Uterus (tissue), 4 donors: Measurements from ENCODE around the gene VWA1. TPM values are rescaled to one million over a fixed set of nuclear protein-coding genes. Genes with fewer than 3 reads are reported as not detected.
A peak's percentile ranks its signal among the peaks of the same experiment; 100 is the strongest.

Source experiments
- DNase-seq, 2 donors: peaks; one replicate each; pipeline ENCODE4 v3.0.0-alpha.2; 2019 to 2020
- H3K27ac ChIP-seq, 2 donors: fragments of 200-600 bp; sonication (generic); 1 replicate in 1 of 2; 2 replicates in 1 of 2; pipeline ENCODE4 v1.5.1; 2016 to 2018
- H3K27me3 ChIP-seq, 2 donors: fragments of 200-600 bp; sonication (generic); one replicate each; pipeline ENCODE4 v1.5.1; 2018 to 2019; ENCODE audit warnings: control low read depth in 1 of 2
- H3K36me3 ChIP-seq, 2 donors: fragments of 200-600 bp; sonication (generic); one replicate each; pipeline ENCODE4 v1.5.1; 2019; ENCODE audit warnings: control low read depth in 1 of 2
- H3K4me1 ChIP-seq, 2 donors: fragments of 200-600 bp; sonication (generic); one replicate each; pipeline ENCODE4 v1.5.1; 2018 to 2019; ENCODE audit warnings: control low read depth in 1 of 2
- H3K4me3 ChIP-seq, 2 donors: fragments of 200-600 bp; sonication (generic); 1 replicate in 1 of 2; 2 replicates in 1 of 2; pipeline ENCODE4 v1.5.1; 2018 to 2019; ENCODE audit warnings: mild to moderate bottlenecking in 1 of 2
- H3K9me3 ChIP-seq, 2 donors: fragments of 200-600 bp; sonication (generic); one replicate each; pipeline ENCODE4 v1.5.1; 2019; ENCODE audit warnings: control low read depth in 1 of 2
- CTCF ChIP-seq, 4 experiments: fragments of 200-600 bp in 2 of 4; fragments of 450-650 bp in 2 of 4; sonication (generic) in 2 of 4; IDR thresholded peaks; one replicate each; pipeline ENCODE4 v1.5.1; 2016 to 2019; ENCODE audit warnings: antibody characterized with exemption in 4 of 4, mild to moderate bottlenecking in 2 of 4, moderate library complexity in 1 of 4
- POLR2A ChIP-seq, 2 donors: fragments of 450-650 bp; IDR thresholded peaks; one replicate each; pipeline ENCODE4 v1.6.1; 2016; ENCODE audit warnings: antibody characterized with exemption in 2 of 2, mild to moderate bottlenecking in 1 of 2, moderate library complexity in 1 of 2
- intact Hi-C: fragments of 100-400 bp; cut with DNase I; formaldehyde crosslinking; loops from one replicate; pipeline ENCODE4 v1.15.1; 2023; ENCODE audit warnings: low total_unique reads
- total RNA-seq, 4 donors: library from RNA; depleted of rRNA in 3 of 4; stranded (reverse); fragments of >200 nt in 3 of 4; gene quantifications; one replicate each; pipeline versions ENCODE4 v1.1.0 to v1.2.4, GENCODE V29; 2014 to 2023
- donor health status: DM: yes; HTN: yes; CAD: no.

The VWA1 gene
- total RNA-seq, 4 donors from 2014 or later = 15.6 to 67.1 (median 47.1) TPM

DNA sequence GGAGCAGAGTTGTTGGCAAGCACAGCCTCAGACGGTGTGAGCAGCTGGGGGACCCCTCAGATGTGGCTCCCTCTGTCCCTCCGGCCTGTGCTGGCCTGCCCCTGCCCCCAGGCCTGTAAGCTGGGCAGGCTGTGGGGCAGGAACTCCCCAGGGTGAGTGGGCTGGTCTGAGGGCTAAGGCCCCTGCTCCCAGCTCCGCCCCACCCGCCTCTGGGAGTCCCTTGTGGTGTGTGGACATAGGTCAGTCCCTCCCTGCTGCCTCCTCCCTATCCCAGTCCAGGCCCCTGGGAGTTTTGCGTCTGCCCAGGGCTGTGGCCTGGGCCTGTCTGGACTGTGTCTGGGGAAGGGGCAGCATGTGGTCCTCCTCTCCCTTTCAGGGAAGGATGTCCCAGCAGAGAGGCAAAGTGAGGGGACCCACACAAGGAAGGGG, 3.6 kb upstream of the VWA1 start:
- Histone ChIP-seq H3K4me1 (peaks cover 9 to 58% of the 10 kb centered on the region in 2 donors), H3K27ac (peak overlapping the region; percentile 95 to 98), H3K36me3 (no peaks in the 10 kb centered on the region), H3K9me3 (no peaks in the 10 kb centered on the region), H3K4me3 (no peak overlapping the region), H3K27me3 (no peaks in the 10 kb centered on the region)
- DNase-seq = peak; percentile 60 to 63
- intact Hi-C loops = no loop called here
- TF ChIP-seq CTCF (IDR thresholded peaks at IDR 0.05) = no peak
- TF ChIP-seq POLR2A (IDR thresholded peaks at IDR 0.05) = peak in 1 of 2 donors; percentile 18

DNA sequence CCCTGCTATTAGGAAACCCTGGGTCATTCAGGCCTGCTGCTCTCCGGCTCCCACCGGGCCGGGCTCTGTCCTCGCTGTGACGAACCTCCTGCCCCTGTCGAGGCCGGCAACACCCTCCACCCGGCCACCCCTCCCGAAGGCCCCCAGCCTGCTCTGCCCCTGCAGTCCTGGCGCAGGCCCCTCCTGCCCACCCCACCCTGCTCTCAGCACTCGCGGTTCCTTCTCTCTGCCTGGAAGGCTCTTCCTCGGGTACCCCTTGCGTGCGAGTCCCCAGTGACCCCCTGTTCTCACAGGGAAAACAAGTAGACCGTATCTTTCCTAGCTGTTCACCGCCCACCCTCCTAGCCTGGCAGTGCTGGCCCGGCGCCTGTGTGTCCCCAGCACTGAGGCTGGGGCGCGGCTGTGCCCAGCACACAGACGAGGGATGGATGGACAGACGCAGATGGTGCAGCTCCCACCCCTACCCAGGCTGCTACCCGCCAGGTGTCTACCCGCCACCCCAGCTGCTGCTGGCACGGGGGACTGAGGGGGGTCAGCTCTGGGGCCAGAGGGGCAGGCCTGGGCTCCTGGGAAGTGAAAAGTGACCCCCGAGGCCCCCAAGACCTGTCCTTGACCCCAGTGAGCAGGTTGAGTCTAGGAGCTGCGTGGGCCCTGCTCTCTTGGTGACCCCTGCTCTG, 3.1 kb upstream of the VWA1 start:
- H3K9me3 ChIP-seq = no peaks in the 10 kb centered on the region
- TF ChIP-seq CTCF (IDR thresholded peaks at IDR 0.05) (no peak), POLR2A (IDR thresholded peaks at IDR 0.05) (no peak)
- no peaks in the 10 kb centered on the region for H3K36me3 ChIP-seq
- intact Hi-C loops = no loop called here
- no peaks in the 10 kb centered on the region for H3K27me3 ChIP-seq
- peak overlapping the region; percentile 95 to 98 for H3K27ac ChIP-seq
- peaks cover 9 to 60% of the 10 kb centered on the region in 2 donors for H3K4me1 ChIP-seq
- no peak for DNase-seq
- no peak overlapping the region for H3K4me3 ChIP-seq

GRCh38 chr1:1432951-1433803, 2.3 kb upstream of the VWA1 start:
- Histone ChIP-seq H3K27me3 (no peaks in the 10 kb centered on the region), H3K36me3 (no peaks in the 10 kb centered on the region), H3K27ac (peak overlapping the region; percentile 95 to 98), H3K4me1 (peaks cover 9 to 60% of the 10 kb centered on the region in 2 donors), H3K9me3 (no peaks in the 10 kb centered on the region), H3K4me3 (no peak overlapping the region)
- intact Hi-C loops = no loop called here
- TF ChIP-seq POLR2A (IDR thresholded peaks at IDR 0.05) = peak in 1 of 2 donors; percentile 36
- TF ChIP-seq CTCF (IDR thresholded peaks at IDR 0.05) = no peak
- DNase-seq = peak; percentile 53 to 72

GRCh38 chr1:1433804-1434130, 1.7 kb upstream of the VWA1 start:
- TF ChIP-seq CTCF (IDR thresholded peaks at IDR 0.05) = no peak
- no peak for TF ChIP-seq POLR2A (IDR thresholded peaks at IDR 0.05)
- peak; percentile 56 to 66 for DNase-seq
- Histone ChIP-seq H3K4me3 (no peak overlapping the region), H3K27me3 (no peaks in the 10 kb centered on the region), H3K27ac (peak overlapping the region; percentile 95 to 98), H3K4me1 (peaks cover 9 to 60% of the 10 kb centered on the region in 2 donors), H3K9me3 (no peaks in the 10 kb centered on the region), H3K36me3 (no peaks in the 10 kb centered on the region)
- intact Hi-C loops = no loop called here
